Measurements from ENCODE around the gene PDE1A.

DNA sequence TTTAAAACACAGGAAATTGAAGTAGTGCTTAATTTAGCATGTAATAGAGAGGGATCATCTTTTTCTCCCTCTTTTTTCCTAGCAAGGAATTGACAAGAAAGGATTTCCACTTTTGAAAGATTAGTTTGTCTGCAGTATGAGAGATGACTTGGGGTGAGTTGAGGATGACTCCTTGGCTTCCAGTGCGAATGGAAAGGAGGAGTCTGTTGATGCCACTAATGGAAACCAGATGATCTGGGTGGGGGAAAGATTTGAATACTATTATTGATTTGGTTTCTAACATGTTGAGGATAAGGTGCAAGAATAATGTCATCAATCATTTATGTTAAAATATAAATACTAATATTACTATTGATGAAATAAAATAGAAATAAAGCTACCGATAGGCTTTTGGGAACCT lies 235.8 kb downstream of the PDE1A start:
- TF ChIP-seq, protein P1, sequence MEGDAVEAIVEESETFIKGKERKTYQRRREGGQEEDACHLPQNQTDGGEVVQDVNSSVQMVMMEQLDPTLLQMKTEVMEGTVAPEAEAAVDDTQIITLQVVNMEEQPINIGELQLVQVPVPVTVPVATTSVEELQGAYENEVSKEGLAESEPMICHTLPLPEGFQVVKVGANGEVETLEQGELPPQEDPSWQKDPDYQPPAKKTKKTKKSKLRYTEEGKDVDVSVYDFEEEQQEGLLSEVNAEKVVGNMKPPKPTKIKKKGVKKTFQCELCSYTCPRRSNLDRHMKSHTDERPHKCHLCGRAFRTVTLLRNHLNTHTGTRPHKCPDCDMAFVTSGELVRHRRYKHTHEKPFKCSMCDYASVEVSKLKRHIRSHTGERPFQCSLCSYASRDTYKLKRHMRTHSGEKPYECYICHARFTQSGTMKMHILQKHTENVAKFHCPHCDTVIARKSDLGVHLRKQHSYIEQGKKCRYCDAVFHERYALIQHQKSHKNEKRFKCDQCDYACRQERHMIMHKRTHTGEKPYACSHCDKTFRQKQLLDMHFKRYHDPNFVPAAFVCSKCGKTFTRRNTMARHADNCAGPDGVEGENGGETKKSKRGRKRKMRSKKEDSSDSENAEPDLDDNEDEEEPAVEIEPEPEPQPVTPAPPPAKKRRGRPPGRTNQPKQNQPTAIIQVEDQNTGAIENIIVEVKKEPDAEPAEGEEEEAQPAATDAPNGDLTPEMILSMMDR (IDR thresholded peaks at IDR 0.05), result no peak
- TF ChIP-seq POLR2AphosphoS5 (IDR thresholded peaks at IDR 0.05; ENCODE audit: insufficient read depth in 1 of 2, low read depth in 1 of 2), result no peak
